ENCODE measurements around the gene GPR135.

GPR135 gene

GRCh38 chr14:59438195-59438647, 27.0 kb downstream of the GPR135 start:
- H3K27me3 ChIP-seq (ENCODE audit: insufficient read depth, low read depth, severe bottlenecking), result no peaks in the 10 kb centered on the region
- TF ChIP-seq CTCF (IDR thresholded peaks at IDR 0.05; ENCODE audit: low read depth, low read length), result no peak
- H3K4me3 ChIP-seq (ENCODE audit: low read depth, low read length), result no peak overlapping the region

GRCh38 chr14:59435987-59436386, 29.2 kb downstream of the GPR135 start:
- H3K27ac ChIP-seq, result no peak overlapping the region
- no peaks in the 10 kb centered on the region for H3K36me3 ChIP-seq
- DNase-seq, result no peak
- H3K4me3 ChIP-seq (ENCODE audit: low read depth, low read length), result no peak overlapping the region
- no peaks in the 10 kb centered on the region for H3K27me3 ChIP-seq (ENCODE audit: insufficient read depth, low read depth, severe bottlenecking)
- no peaks in the 10 kb centered on the region for H3K9me3 ChIP-seq (ENCODE audit: severe bottlenecking)
- TF ChIP-seq CTCF (IDR thresholded peaks at IDR 0.05; ENCODE audit: low read depth, low read length), result no peak

More at GRCh38 chr14:59438195-59438647, 27.0 kb downstream of the GPR135 start:
- DNase-seq, result no peak
- Histone ChIP-seq H3K27ac (no peak overlapping the region), H3K36me3 (no peaks in the 10 kb centered on the region), H3K9me3 (ENCODE audit: severe bottlenecking) (no peaks in the 10 kb centered on the region)

DNA sequence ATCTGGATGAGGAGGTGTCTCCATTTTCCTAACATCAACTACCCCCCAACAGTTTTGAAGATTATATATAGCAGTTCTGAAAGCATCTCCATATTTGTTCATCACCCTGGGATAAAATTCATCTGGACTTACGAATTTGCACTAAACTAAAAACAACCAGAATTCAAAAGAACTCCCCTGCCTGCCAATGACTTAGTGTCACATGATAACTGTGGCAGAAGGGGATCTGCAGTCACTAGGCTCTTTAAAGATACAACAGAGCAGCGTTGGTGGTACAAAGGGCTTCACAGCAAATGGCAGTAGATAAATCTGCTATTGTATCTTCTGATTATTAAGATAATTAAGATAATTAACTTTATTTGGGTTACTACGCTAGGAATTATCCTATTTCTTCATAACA, 30.1 kb downstream of the GPR135 start:
- Histone ChIP-seq H3K4me3 (ENCODE audit: low read depth, low read length) (no peak overlapping the region), H3K9me3 (ENCODE audit: severe bottlenecking) (no peaks in the 10 kb centered on the region), H3K27me3 (ENCODE audit: insufficient read depth, low read depth, severe bottlenecking) (no peaks in the 10 kb centered on the region), H3K36me3 (no peaks in the 10 kb centered on the region), H3K27ac (no peak overlapping the region)
- DNase-seq, result no peak
- TF ChIP-seq CTCF (IDR thresholded peaks at IDR 0.05; ENCODE audit: low read depth, low read length), result no peak

- no peaks in the 10 kb centered on the region for H3K27me3 ChIP-seq (ENCODE audit: insufficient read depth, low read depth, severe bottlenecking)
- H3K4me3 ChIP-seq (ENCODE audit: low read depth, low read length), result no peak overlapping the region
- H3K27ac ChIP-seq, result no peak overlapping the region
- H3K9me3 ChIP-seq (ENCODE audit: severe bottlenecking), result no peaks in the 10 kb centered on the region
- no peak for DNase-seq
- no peak for TF ChIP-seq CTCF (IDR thresholded peaks at IDR 0.05; ENCODE audit: low read depth, low read length)
- no peaks in the 10 kb centered on the region for H3K36me3 ChIP-seq
Measured at GRCh38 chr14:59429790-59430189, 35.4 kb downstream of the GPR135 start.

DNA sequence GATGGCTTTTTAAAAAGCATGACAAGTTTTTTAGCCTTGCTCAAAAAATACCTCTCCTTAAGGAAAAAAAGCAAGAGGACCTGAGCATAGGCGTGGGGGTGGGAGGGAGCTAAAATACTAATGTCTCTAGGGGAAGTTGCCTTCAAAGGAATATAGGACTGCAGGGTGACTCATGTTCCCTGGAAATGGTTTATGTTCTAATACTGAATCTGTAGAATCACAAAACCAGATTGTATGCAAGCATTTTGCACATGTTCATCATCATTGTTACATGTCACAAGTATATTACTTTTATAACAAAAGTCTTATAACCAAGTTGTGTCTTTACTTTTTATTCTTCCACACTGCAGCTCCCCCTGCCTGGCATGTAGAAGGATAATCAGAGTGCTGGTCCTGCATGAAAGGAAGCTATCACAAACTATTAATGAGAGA, 36.6 kb downstream of the GPR135 start:
- no peaks in the 10 kb centered on the region for H3K27me3 ChIP-seq (ENCODE audit: insufficient read depth, low read depth, severe bottlenecking)
- H3K27ac ChIP-seq, result no peak overlapping the region
- TF ChIP-seq CTCF (IDR thresholded peaks at IDR 0.05; ENCODE audit: low read depth, low read length), result no peak
- no peaks in the 10 kb centered on the region for H3K36me3 ChIP-seq
- H3K4me3 ChIP-seq (ENCODE audit: low read depth, low read length), result no peak overlapping the region
- H3K9me3 ChIP-seq (ENCODE audit: severe bottlenecking), result no peaks in the 10 kb centered on the region
- DNase-seq, result no peak
